ENCODE data around the gene FDXR.

GRCh38 chr17:74878658-74879057 lies 5.9 kb upstream of the FDXR start:
- TF ChIP-seq CTCF (IDR thresholded peaks at IDR 0.05), result no peak
- no peak for TF ChIP-seq ZFX (IDR thresholded peaks at IDR 0.05; ENCODE audit: borderline replicate concordance)
